ENCODE results near the gene ITGB2. TPM values are rescaled to one million over a fixed set of nuclear protein-coding genes. Genes with fewer than 3 reads are reported as not detected.

The ITGB2 gene
- total RNA-seq, 2 donors from 2014 or later = 161 to 166 TPM

- Histone ChIP-seq H3K9me3 (no peaks in the 10 kb centered on the region), H3K36me3 (no peaks in the 10 kb centered on the region), H3K27me3 (replicated peaks; ENCODE audit: insufficient read depth) (no peaks in the 10 kb centered on the region), H3K27ac (no peak overlapping the region), H3K4me3 (no peak overlapping the region), H3K4me1 (ENCODE audit: control insufficient read depth in 1 of 2, low read depth in 2 of 2) (no peaks in the 10 kb centered on the region)
- ATAC-seq (ENCODE audit: insufficient number of reproducible peaks, low FRiP score, low read depth) (no peak), DNase-seq (ENCODE audit: low spot score) (no peak)
- TF ChIP-seq, protein P1, sequence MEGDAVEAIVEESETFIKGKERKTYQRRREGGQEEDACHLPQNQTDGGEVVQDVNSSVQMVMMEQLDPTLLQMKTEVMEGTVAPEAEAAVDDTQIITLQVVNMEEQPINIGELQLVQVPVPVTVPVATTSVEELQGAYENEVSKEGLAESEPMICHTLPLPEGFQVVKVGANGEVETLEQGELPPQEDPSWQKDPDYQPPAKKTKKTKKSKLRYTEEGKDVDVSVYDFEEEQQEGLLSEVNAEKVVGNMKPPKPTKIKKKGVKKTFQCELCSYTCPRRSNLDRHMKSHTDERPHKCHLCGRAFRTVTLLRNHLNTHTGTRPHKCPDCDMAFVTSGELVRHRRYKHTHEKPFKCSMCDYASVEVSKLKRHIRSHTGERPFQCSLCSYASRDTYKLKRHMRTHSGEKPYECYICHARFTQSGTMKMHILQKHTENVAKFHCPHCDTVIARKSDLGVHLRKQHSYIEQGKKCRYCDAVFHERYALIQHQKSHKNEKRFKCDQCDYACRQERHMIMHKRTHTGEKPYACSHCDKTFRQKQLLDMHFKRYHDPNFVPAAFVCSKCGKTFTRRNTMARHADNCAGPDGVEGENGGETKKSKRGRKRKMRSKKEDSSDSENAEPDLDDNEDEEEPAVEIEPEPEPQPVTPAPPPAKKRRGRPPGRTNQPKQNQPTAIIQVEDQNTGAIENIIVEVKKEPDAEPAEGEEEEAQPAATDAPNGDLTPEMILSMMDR (IDR thresholded peaks at IDR 0.05) = no peak
Observed at GRCh38 chr21:44893948-44894656, 26.6 kb downstream of the ITGB2 start.

DNA sequence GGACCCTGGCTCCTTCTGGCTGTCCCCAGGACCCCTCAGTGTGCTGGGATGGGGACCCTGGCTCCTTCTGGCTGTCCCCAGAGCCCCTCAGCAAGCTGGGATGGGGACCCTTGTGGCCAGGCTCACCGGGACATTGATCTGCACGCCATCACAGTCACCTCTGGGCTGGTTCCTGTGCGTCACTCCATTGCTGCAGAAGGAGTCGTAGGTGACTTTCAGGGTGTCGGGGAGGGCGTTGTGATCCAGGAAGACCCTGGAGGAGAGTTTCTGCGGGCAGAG, 27.5 kb downstream of the ITGB2 start:
- ATAC-seq (ENCODE audit: insufficient number of reproducible peaks, low FRiP score, low read depth) (no peak), DNase-seq (ENCODE audit: low spot score) (no peak)
- Histone ChIP-seq H3K36me3 (no peaks in the 10 kb centered on the region), H3K9me3 (no peaks in the 10 kb centered on the region), H3K27ac (no peak overlapping the region), H3K4me3 (no peak overlapping the region), H3K4me1 (ENCODE audit: control insufficient read depth in 1 of 2, low read depth in 2 of 2) (no peaks in the 10 kb centered on the region), H3K27me3 (replicated peaks; ENCODE audit: insufficient read depth) (no peaks in the 10 kb centered on the region)
- TF ChIP-seq, protein P1 (IDR thresholded peaks at IDR 0.05) = no peak

GRCh38 chr21:44892536-44893277, 28.0 kb downstream of the ITGB2 start:
- ATAC-seq (ENCODE audit: insufficient number of reproducible peaks, low FRiP score, low read depth) = no peak
- Histone ChIP-seq H3K27me3 (replicated peaks; ENCODE audit: insufficient read depth) (no peaks in the 10 kb centered on the region), H3K9me3 (no peaks in the 10 kb centered on the region), H3K4me1 (ENCODE audit: control insufficient read depth in 1 of 2, low read depth in 2 of 2) (no peaks in the 10 kb centered on the region), H3K36me3 (no peaks in the 10 kb centered on the region), H3K4me3 (no peak overlapping the region), H3K27ac (no peak overlapping the region)
- DNase-seq (ENCODE audit: low spot score) = no peak
- TF ChIP-seq, protein P1 (IDR thresholded peaks at IDR 0.05) = peak; percentile 88

DNA sequence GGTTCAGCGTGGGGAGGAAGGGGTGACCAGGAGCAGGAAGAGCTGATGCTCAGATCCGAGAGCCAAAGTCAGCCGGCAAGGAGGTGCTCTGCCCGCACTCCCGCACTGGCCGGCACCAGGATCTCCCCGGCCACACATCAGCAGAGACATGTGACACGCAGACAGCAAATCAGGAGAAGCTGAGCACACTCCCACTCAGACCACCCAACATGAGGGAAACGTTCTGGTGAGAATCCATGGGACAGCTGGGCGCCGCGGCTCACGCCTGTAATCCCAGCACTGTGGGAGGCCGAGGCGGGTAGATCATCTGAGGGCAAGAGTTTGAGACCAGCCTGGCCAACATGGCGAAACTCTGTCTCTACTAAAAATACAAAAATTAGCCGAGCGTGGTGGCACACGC, 28.6 kb downstream of the ITGB2 start:
- ATAC-seq (ENCODE audit: insufficient number of reproducible peaks, low FRiP score, low read depth) (no peak), DNase-seq (ENCODE audit: low spot score) (no peak)
- Histone ChIP-seq H3K36me3 (no peaks in the 10 kb centered on the region), H3K27ac (no peak overlapping the region), H3K4me3 (no peak overlapping the region), H3K27me3 (replicated peaks; ENCODE audit: insufficient read depth) (no peaks in the 10 kb centered on the region), H3K4me1 (ENCODE audit: control insufficient read depth in 1 of 2, low read depth in 2 of 2) (no peaks in the 10 kb centered on the region), H3K9me3 (no peaks in the 10 kb centered on the region)
- TF ChIP-seq, protein P1 (IDR thresholded peaks at IDR 0.05) = no peak

- ATAC-seq (ENCODE audit: insufficient number of reproducible peaks, low FRiP score, low read depth) = no peak
- TF ChIP-seq, protein P1 (IDR thresholded peaks at IDR 0.05) = no peak
Observed at GRCh38 chr21:44891631-44892031, 29.1 kb downstream of the ITGB2 start.

More at GRCh38 chr21:44891631-44892031, 29.1 kb downstream of the ITGB2 start:
- no peak overlapping the region for H3K27ac ChIP-seq
- H3K9me3 ChIP-seq = no peaks in the 10 kb centered on the region
- no peak for DNase-seq (ENCODE audit: low spot score)
- no peaks in the 10 kb centered on the region for H3K27me3 ChIP-seq (replicated peaks; ENCODE audit: insufficient read depth)
- H3K36me3 ChIP-seq = no peaks in the 10 kb centered on the region
- no peaks in the 10 kb centered on the region for H3K4me1 ChIP-seq (ENCODE audit: control insufficient read depth in 1 of 2, low read depth in 2 of 2)
- H3K4me3 ChIP-seq = no peak overlapping the region
